Activated CD4-positive, alpha-beta T cell treated with anti-CD3 and anti-CD28 coated beads for 24 hours (primary cell): Measurements from ENCODE around the gene SMAD3.
A peak's percentile ranks its signal among the peaks of the same experiment; 100 is the strongest.
"Not testable (repeated sequence)": the region's sequence is repeated elsewhere in the genome, so short reads cannot be mapped to it uniquely, and the experiment has no call there.

Experiments used
- DNase-seq, 2 donors: peaks; one replicate each; pipeline ENCODE4 v3.0.0-alpha.2; 2020; ENCODE audit warnings: low read depth in 2 of 2

SMAD3 gene

GRCh38 chr15:67063689-67064606 is 1.5 kb upstream of the SMAD3 start:
- DNase-seq, result no peak

GRCh38 chr15:67064607-67065530 is 533 bp upstream of the SMAD3 start:
- DNase-seq, result no peak

- DNase-seq, result no peak
Observed at GRCh38 chr15:67066041-67066958, 898 bp downstream of the SMAD3 start.

GRCh38 chr15:67066959-67067853 is 1.8 kb downstream of the SMAD3 start:
- no peak for DNase-seq

GRCh38 chr15:67067930-67068551 is 2.6 kb downstream of the SMAD3 start:
- DNase-seq, result no peak

GRCh38 chr15:67068710-67069400 is 3.5 kb downstream of the SMAD3 start:
- DNase-seq, result no peak

GRCh38 chr15:67070150-67070549 is 4.7 kb downstream of the SMAD3 start:
- DNase-seq, result no peak

- no peak for DNase-seq
Observed at GRCh38 chr15:67070892-67071664, 5.7 kb downstream of the SMAD3 start.

- DNase-seq, result no peak
Observed at GRCh38 chr15:67072442-67072841, 7.0 kb downstream of the SMAD3 start.

GRCh38 chr15:67072958-67073357 is 7.6 kb downstream of the SMAD3 start:
- no peak for DNase-seq

GRCh38 chr15:67074886-67075229 is 9.5 kb downstream of the SMAD3 start:
- DNase-seq, result no peak

- not testable (repeated sequence) for DNase-seq
Observed at GRCh38 chr15:67075555-67076135, 10.2 kb downstream of the SMAD3 start.

GRCh38 chr15:67076147-67076843 is 10.9 kb downstream of the SMAD3 start:
- DNase-seq, result peak in 1 of 2 donors; percentile 60

GRCh38 chr15:67077641-67078215 is 12.3 kb downstream of the SMAD3 start:
- no peak for DNase-seq

- no peak for DNase-seq
Observed at GRCh38 chr15:67079361-67079760, 14.0 kb downstream of the SMAD3 start.

GRCh38 chr15:67080118-67080899 is 14.9 kb downstream of the SMAD3 start:
- no peak for DNase-seq
